Gastrocnemius medialis (tissue), 4 donors: Measurements from ENCODE around the gene SCNN1A.

Experiments
- POLR2A ChIP-seq, 2 donors: fragments of 450-650 bp; IDR thresholded peaks; one replicate each; pipeline ENCODE4 v1.6.1; 2017; ENCODE audit warnings: antibody characterized with exemption in 2 of 2, mild to moderate bottlenecking in 2 of 2, moderate library complexity in 2 of 2
- TF ChIP-seq, protein P1 (sequence below), 5 experiments: fragments of 450-650 bp in 3 of 5; fragments of 200-600 bp in 2 of 5; sonication (generic) in 2 of 5; IDR thresholded peaks in 4 of 5; conservative IDR thresholded peaks in 1 of 5; 1 replicate in 4 of 5; 2 replicates in 1 of 5; pipeline ENCODE4 v1.5.1; 2016 to 2019; ENCODE audit warnings: antibody characterized with exemption in 5 of 5, mild to moderate bottlenecking in 3 of 5, moderate library complexity in 3 of 5

DNA sequence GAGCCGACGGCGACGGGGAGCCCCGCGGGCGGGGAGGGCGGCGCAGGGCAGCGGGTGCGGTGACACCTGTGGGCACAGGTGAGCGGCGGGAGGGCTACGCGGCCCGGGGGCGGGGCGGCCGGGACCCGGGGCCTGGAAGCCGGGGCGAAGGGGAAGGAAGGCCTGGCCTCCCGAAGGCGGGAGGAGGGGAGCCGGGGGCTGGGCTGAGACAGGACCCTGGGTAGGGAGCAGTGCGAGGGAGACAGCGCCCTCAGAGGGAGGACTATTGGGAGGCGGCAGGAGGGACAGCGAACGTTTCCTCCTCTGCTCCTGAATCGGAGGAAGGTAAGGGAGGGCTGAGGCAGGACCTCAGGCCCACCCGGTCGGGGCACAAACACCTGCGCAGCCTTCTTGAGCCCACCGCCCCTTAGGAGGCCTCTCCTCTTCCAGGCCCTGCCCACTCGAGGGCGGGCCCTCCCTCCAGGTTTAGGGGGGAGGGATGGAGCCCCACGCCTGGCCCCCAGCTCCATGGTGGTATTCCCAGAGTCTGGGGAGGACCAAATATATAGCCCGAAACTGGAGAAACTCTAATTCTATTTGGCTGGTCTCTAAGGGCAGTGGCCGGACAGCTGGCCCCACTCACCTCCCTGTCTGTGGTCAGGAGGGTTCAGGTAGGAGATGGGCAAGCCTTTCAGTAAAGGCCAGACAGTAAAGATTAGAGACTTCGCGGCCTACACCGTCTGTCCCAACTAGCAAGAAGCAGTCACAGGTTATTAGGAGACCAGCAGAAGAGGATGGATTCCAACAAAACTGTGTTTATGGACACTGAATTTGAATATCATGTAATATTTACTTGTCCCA lies 64.4 kb downstream of the SCNN1A start:
- TF ChIP-seq, protein P1, sequence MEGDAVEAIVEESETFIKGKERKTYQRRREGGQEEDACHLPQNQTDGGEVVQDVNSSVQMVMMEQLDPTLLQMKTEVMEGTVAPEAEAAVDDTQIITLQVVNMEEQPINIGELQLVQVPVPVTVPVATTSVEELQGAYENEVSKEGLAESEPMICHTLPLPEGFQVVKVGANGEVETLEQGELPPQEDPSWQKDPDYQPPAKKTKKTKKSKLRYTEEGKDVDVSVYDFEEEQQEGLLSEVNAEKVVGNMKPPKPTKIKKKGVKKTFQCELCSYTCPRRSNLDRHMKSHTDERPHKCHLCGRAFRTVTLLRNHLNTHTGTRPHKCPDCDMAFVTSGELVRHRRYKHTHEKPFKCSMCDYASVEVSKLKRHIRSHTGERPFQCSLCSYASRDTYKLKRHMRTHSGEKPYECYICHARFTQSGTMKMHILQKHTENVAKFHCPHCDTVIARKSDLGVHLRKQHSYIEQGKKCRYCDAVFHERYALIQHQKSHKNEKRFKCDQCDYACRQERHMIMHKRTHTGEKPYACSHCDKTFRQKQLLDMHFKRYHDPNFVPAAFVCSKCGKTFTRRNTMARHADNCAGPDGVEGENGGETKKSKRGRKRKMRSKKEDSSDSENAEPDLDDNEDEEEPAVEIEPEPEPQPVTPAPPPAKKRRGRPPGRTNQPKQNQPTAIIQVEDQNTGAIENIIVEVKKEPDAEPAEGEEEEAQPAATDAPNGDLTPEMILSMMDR (IDR thresholded peaks at IDR 0.05 in 4 of 5, conservative IDR thresholded peaks at IDR 0.05 in 1 of 5): no peak
- no peak for TF ChIP-seq POLR2A (IDR thresholded peaks at IDR 0.05)
